BE2C (cell line): ENCODE measurements around the gene MAPKAPK2.
"Not testable (repeated sequence)": the region's sequence is repeated elsewhere in the genome, so short reads cannot be mapped to it uniquely, and the experiment has no call there.

Experiments
- DNase-seq: peaks from one replicate; pipeline ENCODE4 v3.0.0-alpha.2; 2020
- H3K27me3 ChIP-seq: fragments of 250-450 bp; sonication (Bioruptor Pico); 2 replicates; pipeline ENCODE4 v1.5.1; 2020; ENCODE audit warnings: mild to moderate bottlenecking
- H3K36me3 ChIP-seq: fragments of 250-450 bp; sonication (Bioruptor Pico); 2 replicates; pipeline ENCODE4 v1.5.1; 2020; ENCODE audit warnings: mild to moderate bottlenecking
- H3K4me1 ChIP-seq: fragments of 250-450 bp; sonication (Bioruptor Pico); 2 replicates; pipeline ENCODE4 v1.5.1; 2020
- H3K4me3 ChIP-seq: 2 replicates; pipeline ENCODE4 v1.5.1; 2011; ENCODE audit warnings: low read depth, low read length
- H3K9me3 ChIP-seq: fragments of 250-450 bp; sonication (Bioruptor Pico); 2 replicates; pipeline ENCODE4 v1.5.1; 2020
- TF ChIP-seq, protein P1 (sequence below): IDR thresholded peaks from 2 replicates; pipeline ENCODE4 v1.5.1; 2012; ENCODE audit warnings: mild to moderate bottlenecking, low read depth, low read length

MAPKAPK2 gene

DNA sequence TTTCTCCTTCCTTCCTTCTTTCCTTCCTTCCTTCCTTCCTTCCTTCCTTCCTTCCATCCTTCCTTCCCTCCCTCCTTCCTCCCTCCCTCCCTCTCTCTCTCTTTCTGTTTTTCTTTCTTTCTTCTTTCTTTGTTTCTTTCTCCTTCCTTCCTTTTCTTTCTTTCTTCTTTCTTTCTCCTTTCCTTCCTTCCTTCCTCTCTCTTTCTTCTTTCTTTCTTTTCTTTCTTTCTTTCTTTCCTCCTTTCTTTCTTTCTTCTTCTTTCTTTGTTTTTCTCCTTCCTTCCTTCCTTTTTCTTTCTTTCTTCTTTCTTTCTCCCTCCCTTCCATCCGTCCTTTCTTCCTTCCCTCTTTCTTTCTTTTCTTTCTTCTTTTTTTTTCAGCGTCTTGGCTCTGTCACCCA, 67.8 kb downstream of the MAPKAPK2 start:
- DNase-seq = no peak
- H3K4me3 ChIP-seq = no peak overlapping the region
- H3K4me1 ChIP-seq = no peaks in the 10 kb centered on the region
- no peaks in the 10 kb centered on the region for H3K9me3 ChIP-seq
- H3K36me3 ChIP-seq = no peaks in the 10 kb centered on the region
- H3K27me3 ChIP-seq = no peaks in the 10 kb centered on the region
- TF ChIP-seq, protein P1, sequence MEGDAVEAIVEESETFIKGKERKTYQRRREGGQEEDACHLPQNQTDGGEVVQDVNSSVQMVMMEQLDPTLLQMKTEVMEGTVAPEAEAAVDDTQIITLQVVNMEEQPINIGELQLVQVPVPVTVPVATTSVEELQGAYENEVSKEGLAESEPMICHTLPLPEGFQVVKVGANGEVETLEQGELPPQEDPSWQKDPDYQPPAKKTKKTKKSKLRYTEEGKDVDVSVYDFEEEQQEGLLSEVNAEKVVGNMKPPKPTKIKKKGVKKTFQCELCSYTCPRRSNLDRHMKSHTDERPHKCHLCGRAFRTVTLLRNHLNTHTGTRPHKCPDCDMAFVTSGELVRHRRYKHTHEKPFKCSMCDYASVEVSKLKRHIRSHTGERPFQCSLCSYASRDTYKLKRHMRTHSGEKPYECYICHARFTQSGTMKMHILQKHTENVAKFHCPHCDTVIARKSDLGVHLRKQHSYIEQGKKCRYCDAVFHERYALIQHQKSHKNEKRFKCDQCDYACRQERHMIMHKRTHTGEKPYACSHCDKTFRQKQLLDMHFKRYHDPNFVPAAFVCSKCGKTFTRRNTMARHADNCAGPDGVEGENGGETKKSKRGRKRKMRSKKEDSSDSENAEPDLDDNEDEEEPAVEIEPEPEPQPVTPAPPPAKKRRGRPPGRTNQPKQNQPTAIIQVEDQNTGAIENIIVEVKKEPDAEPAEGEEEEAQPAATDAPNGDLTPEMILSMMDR = no peak

DNA sequence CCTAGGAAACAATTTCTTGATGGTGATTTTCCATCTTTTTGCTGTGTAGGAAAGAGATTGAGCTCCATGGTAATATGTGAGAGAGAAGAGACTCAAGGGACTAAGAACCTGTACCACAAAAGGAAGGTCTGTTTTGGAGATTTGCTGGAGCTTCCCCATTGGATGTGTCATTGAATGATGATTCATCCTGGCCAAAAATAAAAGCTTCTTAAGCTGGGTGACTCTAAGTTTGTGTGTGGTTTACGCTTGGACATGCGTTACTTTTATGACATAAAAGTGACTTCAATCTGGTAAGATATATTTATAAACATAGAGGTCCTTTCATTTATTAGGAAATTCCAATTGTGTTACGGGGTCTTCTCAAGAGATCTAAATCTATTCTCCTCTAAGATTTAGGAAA, 68.4 kb downstream of the MAPKAPK2 start:
- Histone ChIP-seq H3K36me3 (no peaks in the 10 kb centered on the region), H3K27me3 (no peaks in the 10 kb centered on the region), H3K4me3 (no peak overlapping the region), H3K4me1 (no peaks in the 10 kb centered on the region), H3K9me3 (no peaks in the 10 kb centered on the region)
- TF ChIP-seq, protein P1 = no peak
- no peak for DNase-seq

DNA sequence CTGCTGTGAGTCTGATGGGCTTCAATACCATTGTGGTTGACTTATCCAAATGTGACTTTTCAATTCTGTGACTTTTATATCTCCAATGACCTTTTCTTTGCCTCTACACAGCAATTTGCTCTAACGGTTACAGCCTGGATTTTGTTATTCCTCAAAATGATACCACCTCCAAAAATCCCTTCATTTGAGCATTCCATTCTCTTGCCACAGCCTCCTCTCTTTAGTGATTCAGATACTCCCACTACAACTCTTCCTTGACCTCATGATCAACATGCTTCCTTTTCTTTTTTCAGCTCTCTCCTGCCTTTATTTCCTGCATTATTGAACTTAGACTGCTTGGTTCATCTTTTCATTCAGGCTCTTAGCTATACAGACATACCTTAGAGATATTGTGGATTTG, 69.3 kb downstream of the MAPKAPK2 start:
- Histone ChIP-seq H3K36me3 (no peaks in the 10 kb centered on the region), H3K4me3 (no peak overlapping the region), H3K9me3 (no peaks in the 10 kb centered on the region), H3K4me1 (no peaks in the 10 kb centered on the region), H3K27me3 (no peaks in the 10 kb centered on the region)
- no peak for DNase-seq
- TF ChIP-seq, protein P1 = no peak

DNA sequence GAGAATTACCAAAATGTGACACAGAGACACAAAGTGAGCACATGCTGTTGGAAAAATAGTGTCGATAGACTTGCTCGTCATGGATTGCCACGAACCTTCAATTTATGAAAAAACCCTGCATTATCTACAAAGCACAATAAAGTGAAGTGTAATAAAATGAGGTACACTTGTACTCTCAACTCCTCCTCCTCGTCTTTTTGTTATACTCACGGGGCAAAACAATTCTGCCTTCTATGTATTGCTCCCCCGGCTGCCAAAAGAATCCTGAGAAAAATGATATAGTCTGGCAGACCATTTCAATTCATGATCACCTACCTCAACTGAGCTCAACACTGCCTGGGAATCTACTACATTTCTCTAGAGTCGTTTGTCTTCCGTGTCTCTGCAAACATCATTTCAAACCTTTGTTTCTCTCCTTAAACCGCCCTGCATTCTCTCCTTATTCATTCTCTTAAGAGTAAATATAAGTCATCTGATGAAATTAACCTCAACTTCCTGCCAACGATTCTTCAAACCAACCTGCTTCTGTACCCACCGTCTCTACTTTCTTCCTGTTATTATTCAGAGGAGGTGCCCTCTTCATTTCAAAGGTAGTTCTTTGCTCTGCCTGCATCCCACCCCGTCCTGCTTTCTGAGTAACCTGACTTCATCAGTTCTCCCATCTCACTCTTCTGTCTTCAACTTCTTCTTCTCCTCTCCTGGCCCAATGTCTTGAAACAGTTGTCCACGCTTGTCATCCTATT, 73.0 kb downstream of the MAPKAPK2 start:
- no peaks in the 10 kb centered on the region for H3K9me3 ChIP-seq
- H3K4me3 ChIP-seq = no peak overlapping the region
- no peaks in the 10 kb centered on the region for H3K36me3 ChIP-seq
- H3K4me1 ChIP-seq = peaks cover 12% of the 10 kb centered on the region
- TF ChIP-seq, protein P1 = no peak
- H3K27me3 ChIP-seq = no peaks in the 10 kb centered on the region
- DNase-seq = no peak

DNA sequence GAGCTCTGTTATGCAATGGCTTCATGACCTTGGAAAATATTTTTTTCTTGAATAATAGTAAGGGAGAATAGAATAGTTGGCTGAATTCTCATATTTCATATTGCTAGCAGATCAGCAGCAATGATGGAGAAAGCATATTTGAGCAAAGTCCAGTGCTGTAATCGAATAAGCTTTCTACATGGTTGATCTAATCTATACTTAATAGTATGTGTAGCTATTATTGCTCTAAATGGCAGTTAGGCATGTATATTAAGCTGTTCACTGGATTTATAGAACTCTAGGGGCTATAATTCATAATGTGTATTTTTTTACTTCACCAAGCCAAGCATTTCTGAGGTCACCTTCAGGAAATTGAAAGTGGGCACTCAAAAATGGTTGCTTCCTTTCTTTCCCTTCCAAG, 75.9 kb downstream of the MAPKAPK2 start:
- Histone ChIP-seq H3K9me3 (no peaks in the 10 kb centered on the region), H3K27me3 (no peaks in the 10 kb centered on the region), H3K36me3 (no peaks in the 10 kb centered on the region), H3K4me3 (no peak overlapping the region), H3K4me1 (peaks cover 12% of the 10 kb centered on the region)
- TF ChIP-seq, protein P1 = no peak
- DNase-seq = no peak

DNA sequence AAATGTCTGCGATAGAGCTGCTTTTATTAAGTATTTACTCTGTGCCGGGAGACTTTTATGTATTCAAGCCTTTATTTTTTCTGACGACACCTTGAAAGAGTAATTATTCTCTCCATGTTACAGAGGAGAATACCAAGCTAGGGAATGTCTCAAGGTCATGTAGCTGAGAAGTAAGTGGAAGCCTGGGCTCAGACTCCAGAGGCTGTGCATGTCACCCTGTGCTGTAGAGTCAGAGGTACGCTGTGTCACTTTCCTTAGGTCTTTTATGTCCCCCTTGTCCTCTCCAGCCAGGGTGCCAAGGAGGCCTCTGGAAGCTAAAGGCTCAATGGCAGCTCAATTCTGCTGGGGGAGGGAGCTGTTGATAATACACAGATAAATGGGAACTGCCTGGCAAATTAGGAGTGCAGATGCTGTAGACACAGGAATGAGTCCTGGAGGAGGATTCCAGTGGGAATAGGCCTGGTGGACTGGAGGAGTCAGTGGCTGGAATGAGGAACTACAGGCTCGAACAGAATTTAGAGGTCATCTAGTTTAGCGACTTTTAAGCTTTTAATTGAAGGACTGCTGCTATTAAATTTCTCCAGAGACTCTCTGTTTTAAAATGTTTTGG, 76.6 kb downstream of the MAPKAPK2 start:
- TF ChIP-seq, protein P1 = peak; percentile 70
- Histone ChIP-seq H3K4me1 (peaks cover 12% of the 10 kb centered on the region), H3K36me3 (no peaks in the 10 kb centered on the region), H3K9me3 (no peaks in the 10 kb centered on the region), H3K27me3 (no peaks in the 10 kb centered on the region), H3K4me3 (no peak overlapping the region)
- peak; percentile 75 for DNase-seq

DNA sequence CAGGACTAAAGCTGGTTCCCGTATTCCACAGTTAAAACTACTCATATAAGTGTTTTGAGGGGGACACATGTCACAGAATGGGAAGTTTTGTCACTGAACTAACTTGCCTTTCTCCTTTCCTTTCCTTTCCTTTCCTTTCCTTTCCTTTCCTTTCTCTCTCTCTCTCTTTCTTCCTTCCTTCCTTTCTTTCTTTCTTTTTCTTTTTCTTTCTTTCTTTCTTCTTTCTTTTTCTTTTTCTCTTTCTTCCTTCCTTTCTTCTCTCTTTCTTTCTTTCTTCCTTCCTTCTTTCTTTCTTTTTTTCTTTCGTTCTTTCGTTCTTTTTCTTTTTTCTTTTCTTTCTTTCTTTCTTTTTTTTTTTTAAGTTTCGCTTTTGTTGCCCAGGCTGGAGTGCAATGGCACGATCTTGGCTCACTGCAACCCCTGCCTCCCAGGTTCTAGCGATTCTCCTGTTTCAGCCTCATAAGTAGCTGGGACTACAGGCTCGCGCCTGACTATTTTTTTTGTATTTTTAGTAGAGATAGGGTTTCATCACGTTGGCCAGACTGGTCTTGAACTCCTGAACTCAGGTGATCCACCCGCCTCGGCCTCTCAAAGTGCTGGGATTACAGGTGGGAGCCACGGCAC, 78.1 kb downstream of the MAPKAPK2 start:
- not testable (repeated sequence) for DNase-seq, H3K4me3 ChIP-seq, H3K9me3 ChIP-seq, H3K27me3 ChIP-seq, H3K36me3 ChIP-seq
- peaks cover 12% of the 10 kb centered on the region for H3K4me1 ChIP-seq

DNA sequence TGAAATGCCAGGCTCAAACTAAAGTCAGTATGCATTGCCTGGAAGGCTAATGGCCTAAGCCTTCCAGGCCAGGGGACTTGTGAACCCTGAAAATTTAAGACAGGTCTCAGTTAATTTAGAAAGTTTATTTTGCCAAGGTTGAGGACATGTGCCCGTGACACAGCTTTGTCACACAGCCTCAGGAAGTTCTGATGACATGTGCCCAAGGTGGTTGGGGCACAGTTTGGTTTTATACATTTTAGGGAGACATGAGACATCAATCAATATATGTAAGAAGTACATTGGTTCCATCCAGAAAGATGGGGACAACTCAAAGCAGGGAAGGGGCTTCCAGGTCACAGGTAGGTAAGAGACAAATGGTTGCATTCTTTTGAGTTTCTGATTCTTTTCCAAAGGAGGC, 81.1 kb downstream of the MAPKAPK2 start:
- not testable (repeated sequence) for DNase-seq, H3K9me3 ChIP-seq, H3K27me3 ChIP-seq, H3K36me3 ChIP-seq, H3K4me1 ChIP-seq, H3K4me3 ChIP-seq
